Mesodermal cell (in vitro differentiated cells): ENCODE measurements around the gene GTF2I.
A peak's percentile ranks its signal among the peaks of the same experiment; 100 is the strongest.
"Not testable (repeated sequence)": the region's sequence is repeated elsewhere in the genome, so short reads cannot be mapped to it uniquely, and the experiment has no call there.

ENCODE experiments used
- H3K27ac ChIP-seq: 2 replicates; pipeline ENCODE4 v1.7.0; 2013; ENCODE audit warnings: mild to moderate bottlenecking, low read depth, low read length, moderate library complexity; ENCODE audit not compliant: severe bottlenecking
- H3K36me3 ChIP-seq: 2 replicates; pipeline ENCODE4 v1.7.1; 2013; ENCODE audit warnings: mild to moderate bottlenecking, low read length, moderate library complexity; ENCODE audit not compliant: control insufficient read depth, insufficient read depth
- H3K4me1 ChIP-seq: one replicate; pipeline ENCODE4 v1.7.1; 2013; ENCODE audit warnings: mild to moderate bottlenecking, low read length; ENCODE audit not compliant: insufficient read depth, control insufficient read depth, poor library complexity, severe bottlenecking
- H3K4me3 ChIP-seq: 2 replicates; pipeline ENCODE4 v1.7.0; 2013; ENCODE audit warnings: low read length, control low read depth, mild to moderate bottlenecking; ENCODE audit not compliant: insufficient read depth, poor library complexity, severe bottlenecking; ENCODE audit errors: extremely low read depth
- H3K9me3 ChIP-seq: 2 replicates; pipeline ENCODE4 v1.7.1; 2013; ENCODE audit warnings: mild to moderate bottlenecking, low read length, moderate library complexity; ENCODE audit not compliant: control insufficient read depth
- WGBS, 2 experiments: methylation state at CpG; one replicate each; pipeline ENCODE4 v1.1.5; 2013; ENCODE audit warnings: missing lambda C conversion rate in 2 of 2; ENCODE audit not compliant: insufficient coverage in 2 of 2; 5-methylcytosine and 5-hydroxymethylcytosine counted together

The GTF2I gene

GRCh38 chr7:74656837-74657691 lies 454 bp upstream of the GTF2I start:
- Histone ChIP-seq H3K27ac (peak overlapping the region; percentile 97), H3K9me3 (no peaks in the 10 kb centered on the region), H3K36me3 (peaks cover 16% of the 10 kb centered on the region), H3K4me3 (peak overlapping the region; percentile 86), H3K4me1 (peaks cover 26% of the 10 kb centered on the region)
- 0% methylated on average over 9 to 37 of the region's 60 CpGs for WGBS, 2 experiments

GRCh38 chr7:74658178-74659004 lies 873 bp downstream of the GTF2I start:
- H3K4me1 ChIP-seq = peaks cover 27% of the 10 kb centered on the region
- peak overlapping the region; percentile 86 for H3K4me3 ChIP-seq
- peaks cover 16% of the 10 kb centered on the region for H3K36me3 ChIP-seq
- H3K9me3 ChIP-seq = no peaks in the 10 kb centered on the region
- WGBS, 2 experiments = 1% methylated on average over 29 to 58 of the region's 108 CpGs
- H3K27ac ChIP-seq = peak overlapping the region; percentile 97

- H3K4me1 ChIP-seq = peaks cover 32% of the 10 kb centered on the region
- H3K9me3 ChIP-seq = not testable (repeated sequence)
- WGBS, 2 experiments = 55% methylated on average over 12 to 16 of the region's 18 CpGs
- peak overlapping the region; percentile 59 for H3K4me3 ChIP-seq
- H3K36me3 ChIP-seq = peaks cover 24% of the 10 kb centered on the region
- peak overlapping the region; percentile 52 for H3K27ac ChIP-seq
Observed at GRCh38 chr7:74660202-74660601, 2.7 kb downstream of the GTF2I start.

GRCh38 chr7:74661836-74662794 lies 4.6 kb downstream of the GTF2I start:
- Histone ChIP-seq H3K4me1 (peaks cover 25% of the 10 kb centered on the region), H3K36me3 (peaks cover 39% of the 10 kb centered on the region)
- not testable (repeated sequence) for H3K27ac ChIP-seq, H3K4me3 ChIP-seq, H3K9me3 ChIP-seq
- 96 to 97% methylated on average over 12 to 15 of the region's 21 CpGs for WGBS, 2 experiments

GRCh38 chr7:74665296-74665938 lies 7.9 kb downstream of the GTF2I start:
- H3K4me3 ChIP-seq = no peak overlapping the region
- no peak overlapping the region for H3K27ac ChIP-seq
- no peaks in the 10 kb centered on the region for H3K9me3 ChIP-seq
- 95% methylated on average over 9 to 11 of the region's 12 CpGs for WGBS, 2 experiments
- H3K4me1 ChIP-seq = peaks cover 15% of the 10 kb centered on the region
- H3K36me3 ChIP-seq = peaks cover 37% of the 10 kb centered on the region

GRCh38 chr7:74667013-74667412 lies 9.5 kb downstream of the GTF2I start:
- WGBS, 2 experiments = 93 to 98% methylated on average over 5 to 6 of the region's 7 CpGs
- H3K36me3 ChIP-seq = peaks cover 33% of the 10 kb centered on the region
- H3K27ac ChIP-seq, H3K4me1 ChIP-seq, H3K9me3 ChIP-seq, H3K4me3 ChIP-seq: not testable (repeated sequence)

GRCh38 chr7:74667520-74667919 lies 10.0 kb downstream of the GTF2I start:
- not testable (repeated sequence) for H3K27ac ChIP-seq, H3K4me3 ChIP-seq, H3K4me1 ChIP-seq, H3K9me3 ChIP-seq
- peaks cover 33% of the 10 kb centered on the region for H3K36me3 ChIP-seq
- 100% methylated on average over 1 to 3 of the region's 5 CpGs for WGBS, 2 experiments

- Histone ChIP-seq H3K9me3 (no peaks in the 10 kb centered on the region), H3K27ac (no peak overlapping the region), H3K4me3 (no peak overlapping the region), H3K4me1 (no peaks in the 10 kb centered on the region), H3K36me3 (peaks cover 35% of the 10 kb centered on the region)
- 92 to 97% methylated on average over 6 of the region's 6 CpGs for WGBS, 2 experiments
Observed at GRCh38 chr7:74671602-74672001, 14.1 kb downstream of the GTF2I start.

- peak overlapping the region; percentile 43 for H3K27ac ChIP-seq
- H3K4me3 ChIP-seq = no peak overlapping the region
- H3K36me3 ChIP-seq = peaks cover 33% of the 10 kb centered on the region
- no peaks in the 10 kb centered on the region for H3K4me1 ChIP-seq
- H3K9me3 ChIP-seq = no peaks in the 10 kb centered on the region
- 95 to 96% methylated on average over 4 to 5 of the region's 6 CpGs for WGBS, 2 experiments
Observed at GRCh38 chr7:74672343-74672915, 14.9 kb downstream of the GTF2I start.
